ENCODE results near the gene SNCB. TPM values are rescaled to one million over a fixed set of nuclear protein-coding genes. Genes with fewer than 3 reads are reported as not detected.

Gene SNCB
- total RNA-seq, 1 donor from 2014 or later = 0.44 TPM

- Histone ChIP-seq H3K27me3 (ENCODE audit: low read depth) (no peaks in the 10 kb centered on the region), H3K27ac (replicated peaks) (peak within 1 kb of the TSS; percentile 83), H3K4me3 (peak within 1 kb of the TSS; percentile 88), H3K4me1 (peaks cover 24% of the 10 kb centered on the region), H3K9me3 (replicated peaks) (no peaks in the 10 kb centered on the region), H3K36me3 (no peaks in the 10 kb centered on the region)
- intact Hi-C loops (cut with micrococcal nuclease) = no loop called here
- peak; percentile 53 for TF ChIP-seq CTCF (IDR thresholded peaks at IDR 0.05; ENCODE audit: borderline replicate concordance)
- peak; percentile 100 for DNase-seq
Measured at GRCh38 chr5:176647030-176647842, 16.9 kb upstream of the SNCB start, which contains the start of gene TSPAN17. Gene TSPAN17 (plus strand): TSS chr5:176647484. CDS start chr5:176647616, 132 bp downstream.

GRCh38 chr5:176646707-176647029 is 16.3 kb upstream of the SNCB start:
- no peaks in the 10 kb centered on the region for H3K36me3 ChIP-seq
- H3K27ac ChIP-seq (replicated peaks) = peak overlapping the region; percentile 83
- no peak for DNase-seq
- H3K4me1 ChIP-seq = peaks cover 24% of the 10 kb centered on the region
- peak overlapping the region; percentile 88 for H3K4me3 ChIP-seq
- no peaks in the 10 kb centered on the region for H3K27me3 ChIP-seq (ENCODE audit: low read depth)
- intact Hi-C loops (cut with micrococcal nuclease) = no loop called here
- TF ChIP-seq CTCF (IDR thresholded peaks at IDR 0.05; ENCODE audit: borderline replicate concordance) = no peak
- no peaks in the 10 kb centered on the region for H3K9me3 ChIP-seq (replicated peaks)

GRCh38 chr5:176646049-176646706 is 15.8 kb upstream of the SNCB start:
- Histone ChIP-seq H3K27ac (replicated peaks) (peak overlapping the region; percentile 83), H3K27me3 (ENCODE audit: low read depth) (no peaks in the 10 kb centered on the region), H3K9me3 (replicated peaks) (no peaks in the 10 kb centered on the region), H3K4me1 (peaks cover 24% of the 10 kb centered on the region), H3K4me3 (peak overlapping the region; percentile 88), H3K36me3 (no peaks in the 10 kb centered on the region)
- intact Hi-C loops (cut with micrococcal nuclease) = no loop called here
- DNase-seq = no peak
- no peak for TF ChIP-seq CTCF (IDR thresholded peaks at IDR 0.05; ENCODE audit: borderline replicate concordance)

- Histone ChIP-seq H3K4me1 (peaks cover 29% of the 10 kb centered on the region), H3K4me3 (no peak overlapping the region), H3K27ac (replicated peaks) (no peak overlapping the region), H3K27me3 (ENCODE audit: low read depth) (no peaks in the 10 kb centered on the region), H3K36me3 (no peaks in the 10 kb centered on the region), H3K9me3 (replicated peaks) (no peaks in the 10 kb centered on the region)
- DNase-seq = no peak
- intact Hi-C loops (cut with micrococcal nuclease) = no loop called here
- TF ChIP-seq CTCF (IDR thresholded peaks at IDR 0.05; ENCODE audit: borderline replicate concordance) = no peak
Measured at GRCh38 chr5:176644878-176645670, 14.7 kb upstream of the SNCB start.

GRCh38 chr5:176644294-176644693 is 14.0 kb upstream of the SNCB start:
- peaks cover 34% of the 10 kb centered on the region for H3K4me1 ChIP-seq
- no peak for DNase-seq
- no peak for TF ChIP-seq CTCF (IDR thresholded peaks at IDR 0.05; ENCODE audit: borderline replicate concordance)
- no peaks in the 10 kb centered on the region for H3K9me3 ChIP-seq (replicated peaks)
- intact Hi-C loops (cut with micrococcal nuclease) = no loop called here
- H3K27ac ChIP-seq (replicated peaks) = no peak overlapping the region
- no peaks in the 10 kb centered on the region for H3K27me3 ChIP-seq (ENCODE audit: low read depth)
- no peaks in the 10 kb centered on the region for H3K36me3 ChIP-seq
- H3K4me3 ChIP-seq = no peak overlapping the region

Measured in left ventricle myocardium inferior (tissue), 1 donor.